Sigmoid colon (tissue), 4 donors: ENCODE results near the gene UTS2B.

Source experiments
- CTCF ChIP-seq, 4 experiments: fragments of 450-650 bp in 3 of 4; fragments of 200-600 bp in 1 of 4; IDR thresholded peaks; one replicate each; pipeline ENCODE4 v1.5.1; 2016 to 2019; ENCODE audit warnings: antibody characterized with exemption in 4 of 4, mild to moderate bottlenecking in 3 of 4, moderate library complexity in 2 of 4
- EP300 ChIP-seq, 4 donors: sonication (generic); formaldehyde crosslinking; IDR thresholded peaks; one replicate each; pipeline ENCODE4 v1.6.1; 2017; ENCODE audit warnings: antibody characterized with exemption in 4 of 4
- POLR2A ChIP-seq, 2 donors: fragments of 450-650 bp; IDR thresholded peaks; one replicate each; pipeline ENCODE4 v1.6.1; 2016; ENCODE audit warnings: antibody characterized with exemption in 2 of 2, mild to moderate bottlenecking in 2 of 2, moderate library complexity in 2 of 2
- POLR2AphosphoS5 ChIP-seq, 4 donors: sonication (generic); formaldehyde crosslinking; IDR thresholded peaks; one replicate each; pipeline ENCODE4 v1.6.1; 2017; ENCODE audit warnings: antibody characterized with exemption in 4 of 4

- TF ChIP-seq POLR2AphosphoS5 (IDR thresholded peaks at IDR 0.05) (no peak), CTCF (IDR thresholded peaks at IDR 0.05) (no peak), EP300 (IDR thresholded peaks at IDR 0.05) (no peak), POLR2A (IDR thresholded peaks at IDR 0.05) (no peak)
These were observed 90.8 kb downstream of the UTS2B start for GRCh38 chr3:191239407-191240031.
